HG02981 (cell line): ENCODE results near the gene BDH1.
"Not testable (repeated sequence)": the region's sequence is repeated elsewhere in the genome, so short reads cannot be mapped to it uniquely, and the experiment has no call there.

ENCODE experiments used
- ATAC-seq: cut with Tn5 transposase; IDR thresholded peaks from one replicate; pipeline ENCODE4 v1.9.1; 2021; ENCODE audit warnings: mild to moderate bottlenecking, moderate library complexity; ENCODE audit not compliant: unreplicated experiment

Gene BDH1

GRCh38 chr3:197555281-197556261 lies at the start of gene BDH1:
Gene BDH1, minus strand, starts transcription at chr3:197555968. Its CDS starts 9,525 bp downstream, at chr3:197546443.
- peak; percentile 31 for ATAC-seq

- no peak for ATAC-seq
Measured at GRCh38 chr3:197603317-197603933, 47.7 kb upstream of the BDH1 start.

GRCh38 chr3:197602351-197602750 lies 46.6 kb upstream of the BDH1 start:
- not testable (repeated sequence) for ATAC-seq

GRCh38 chr3:197601566-197601840 lies 45.7 kb upstream of the BDH1 start:
- not testable (repeated sequence) for ATAC-seq

- ATAC-seq, result no peak
Measured at GRCh38 chr3:197600796-197601565, 45.2 kb upstream of the BDH1 start.

GRCh38 chr3:197599089-197599765 lies 43.5 kb upstream of the BDH1 start:
- peak; percentile 81 for ATAC-seq

GRCh38 chr3:197598404-197598980 lies 42.7 kb upstream of the BDH1 start:
- no peak for ATAC-seq

- ATAC-seq, result no peak
Measured at GRCh38 chr3:197597335-197597734, 41.6 kb upstream of the BDH1 start.

GRCh38 chr3:197595470-197596185 lies 39.9 kb upstream of the BDH1 start:
- ATAC-seq, result no peak

GRCh38 chr3:197593046-197593380 lies 37.2 kb upstream of the BDH1 start:
- no peak for ATAC-seq

GRCh38 chr3:197592361-197593045 lies 36.7 kb upstream of the BDH1 start:
- no peak for ATAC-seq

GRCh38 chr3:197591816-197592215 lies 36.0 kb upstream of the BDH1 start:
- ATAC-seq, result no peak

- no peak for ATAC-seq
Measured at GRCh38 chr3:197590313-197590962, 34.7 kb upstream of the BDH1 start.

GRCh38 chr3:197589545-197589944 lies 33.8 kb upstream of the BDH1 start:
- no peak for ATAC-seq

- ATAC-seq, result not testable (repeated sequence)
Measured at GRCh38 chr3:197586768-197587167, 31.0 kb upstream of the BDH1 start.

- ATAC-seq, result no peak
Measured at GRCh38 chr3:197586181-197586580, 30.4 kb upstream of the BDH1 start.

- ATAC-seq, result no peak
Measured at GRCh38 chr3:197584733-197585132, 29.0 kb upstream of the BDH1 start.

GRCh38 chr3:197583371-197583770 lies 27.6 kb upstream of the BDH1 start:
- ATAC-seq, result no peak

- no peak for ATAC-seq
Measured at GRCh38 chr3:197580253-197580691, 24.5 kb upstream of the BDH1 start.
